Neuronal stem cell (in vitro differentiated cells): ENCODE measurements around the gene OR4D2.
A peak's percentile ranks its signal among the peaks of the same experiment; 100 is the strongest.

Source experiments
- DNase-seq: peaks from one replicate; pipeline ENCODE4 v3.0.0-alpha.2; 2013; ENCODE audit warnings: low spot score
- H2AFZ ChIP-seq: one replicate; pipeline ENCODE4 v1.6.1; 2013; ENCODE audit warnings: mild to moderate bottlenecking, low read length, inconsistent platforms
- H2AK5ac ChIP-seq: 2 replicates; pipeline ENCODE4 v1.6.1; 2013; ENCODE audit warnings: low read depth, mild to moderate bottlenecking, inconsistent platforms, low read length, moderate library complexity, mixed read lengths
- H2BK120ac ChIP-seq: 2 replicates; pipeline ENCODE4 v1.6.1; 2013; ENCODE audit warnings: low read depth, mild to moderate bottlenecking, inconsistent platforms, low read length, moderate library complexity, mixed read lengths
- H2BK12ac ChIP-seq: one replicate; pipeline ENCODE4 v1.6.1; 2013; ENCODE audit warnings: low read length, inconsistent platforms
- H2BK15ac ChIP-seq: 2 replicates; pipeline ENCODE4 v1.6.1; 2013; ENCODE audit warnings: mild to moderate bottlenecking, low read length, inconsistent platforms, mixed read lengths
- H2BK5ac ChIP-seq: one replicate; pipeline ENCODE4 v1.6.1; 2013; ENCODE audit warnings: inconsistent platforms, mild to moderate bottlenecking, low read length, moderate library complexity
- H3K14ac ChIP-seq: one replicate; pipeline ENCODE4 v1.6.1; 2013; ENCODE audit warnings: low read length, inconsistent platforms
- H3K18ac ChIP-seq: 2 replicates; pipeline ENCODE4 v1.6.1; 2013; ENCODE audit warnings: low read length, inconsistent platforms
- H3K23ac ChIP-seq: 2 replicates; pipeline ENCODE4 v1.6.1; 2013; ENCODE audit warnings: low read depth, mild to moderate bottlenecking, mixed read lengths, low read length, inconsistent platforms; ENCODE audit not compliant: poor library complexity
- H3K27ac ChIP-seq: replicated peaks from 3 replicates; pipeline ENCODE4 v1.5.1; 2013; ENCODE audit warnings: low read length, inconsistent platforms
- H3K27me3 ChIP-seq, 3 experiments: 2 replicates each; pipeline ENCODE4 v1.6.1; 2013; ENCODE audit warnings: low read length in 3 of 3, mild to moderate bottlenecking in 2 of 3, inconsistent platforms in 1 of 3, low read depth in 1 of 3, mixed read lengths in 1 of 3, moderate library complexity in 1 of 3; ENCODE audit not compliant: control insufficient read depth in 3 of 3, insufficient read depth in 3 of 3
- H3K36me3 ChIP-seq, 2 donors: replicated peaks in 1 of 2; 2 replicates each; pipeline ENCODE4 v1.6.1; 2013; ENCODE audit warnings: low read length in 2 of 2; ENCODE audit not compliant: control insufficient read depth in 2 of 2, insufficient read depth in 2 of 2
- H3K4ac ChIP-seq: 2 replicates; pipeline ENCODE4 v1.6.1; 2013; ENCODE audit warnings: inconsistent platforms, mild to moderate bottlenecking, low read length, moderate library complexity
- H3K4me1 ChIP-seq, 2 donors: 1 replicate in 1 of 2; 2 replicates in 1 of 2; pipeline ENCODE4 v1.6.1; 2013; ENCODE audit warnings: low read length in 2 of 2, low read depth in 1 of 2; ENCODE audit not compliant: control insufficient read depth in 2 of 2, insufficient read depth in 1 of 2
- H3K4me2 ChIP-seq: one replicate; pipeline ENCODE4 v1.6.1; 2013; ENCODE audit warnings: mild to moderate bottlenecking, low read length, inconsistent platforms; ENCODE audit not compliant: insufficient read depth, poor library complexity, severe bottlenecking
- H3K4me3 ChIP-seq, 2 donors: 2 replicates each; pipeline ENCODE4 v1.5.1; 2013; ENCODE audit warnings: low read length in 2 of 2, mild to moderate bottlenecking in 2 of 2, inconsistent platforms in 1 of 2, moderate library complexity in 1 of 2
- H3K79me1 ChIP-seq: one replicate; pipeline ENCODE4 v1.6.1; 2013; ENCODE audit warnings: low read depth, mild to moderate bottlenecking, inconsistent platforms, low read length, moderate library complexity
- H3K9ac ChIP-seq: one replicate; pipeline ENCODE4 v1.6.1; 2013; ENCODE audit warnings: mild to moderate bottlenecking, low read depth, low read length, inconsistent platforms; ENCODE audit not compliant: poor library complexity
- H3K9me3 ChIP-seq, 2 donors: replicated peaks in 1 of 2; 2 replicates each; pipeline versions ENCODE3 to v1.6.1; 2013; ENCODE audit warnings: low read length in 2 of 2, mild to moderate bottlenecking in 2 of 2, inconsistent platforms in 1 of 2, low read depth in 1 of 2, mixed read lengths in 1 of 2, moderate library complexity in 1 of 2; ENCODE audit not compliant: control insufficient read depth in 2 of 2, insufficient read depth in 1 of 2
- H4K8ac ChIP-seq: one replicate; pipeline ENCODE4 v1.6.1; 2013; ENCODE audit warnings: low read depth, mild to moderate bottlenecking, inconsistent platforms, low read length, moderate library complexity
- H4K91ac ChIP-seq: one replicate; pipeline ENCODE4 v1.6.1; 2013; ENCODE audit warnings: low read length, low read depth, mild to moderate bottlenecking, inconsistent platforms; ENCODE audit not compliant: poor library complexity
- WGBS, 2 donors: extraction: QIAGEN DNeasy Blood & Tissue Kit; methylation state at CpG; one replicate each; pipeline ENCODE4 v1.1.7; 2013; ENCODE audit warnings: missing lambda C conversion rate in 2 of 2, mixed read lengths in 1 of 2; ENCODE audit not compliant: insufficient read length in 2 of 2, insufficient replicate concordance in 1 of 2; ENCODE audit errors: extremely low coverage in 2 of 2; 5-methylcytosine and 5-hydroxymethylcytosine counted together

Gene OR4D2

DNA sequence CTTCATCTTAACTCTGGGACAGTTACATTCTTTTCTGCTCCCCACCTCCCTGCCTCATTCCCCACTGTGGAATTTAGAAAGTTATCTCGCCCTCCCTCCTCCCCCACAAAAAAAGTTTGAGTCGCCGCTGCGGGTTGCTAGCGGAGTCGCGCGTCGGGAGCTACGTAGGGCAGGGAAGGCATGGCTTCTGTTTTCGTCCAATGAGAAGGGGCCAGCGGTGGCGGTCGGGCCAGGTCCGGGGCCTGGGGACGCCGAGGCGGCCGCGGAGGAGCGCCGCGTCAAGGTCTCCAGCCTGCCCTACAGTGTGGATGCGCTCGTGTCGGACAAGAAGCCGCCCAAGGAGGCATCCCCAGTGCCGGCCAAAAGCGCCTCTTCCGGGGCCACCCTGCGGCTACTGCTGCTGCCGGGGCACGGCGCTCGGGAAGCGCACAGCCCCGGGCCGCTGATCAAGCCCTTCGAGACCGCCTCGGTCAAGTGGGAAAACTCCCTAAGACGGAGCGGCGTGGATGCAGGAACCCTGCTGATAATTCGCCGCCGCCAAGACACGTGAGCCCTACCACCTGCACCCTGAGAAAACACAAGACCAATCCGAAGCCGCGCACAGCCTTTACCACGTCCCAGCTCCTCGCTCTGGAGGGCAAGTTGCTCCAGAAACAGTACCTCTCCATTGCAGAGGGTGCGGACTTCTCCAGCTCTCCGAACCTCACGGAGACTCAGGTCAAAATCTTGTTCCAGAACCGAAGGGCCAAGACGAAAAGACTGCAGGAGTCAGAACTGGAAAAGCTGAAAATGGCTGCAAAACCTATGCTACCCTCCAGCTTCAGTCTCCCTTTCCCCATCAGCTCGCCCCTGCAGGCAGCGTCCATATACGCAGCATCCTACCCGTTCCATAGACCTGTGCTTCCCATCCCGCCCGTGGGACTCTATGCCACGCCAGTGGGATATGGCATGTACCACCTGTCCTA, 9.7 kb upstream of the OR4D2 start:
- no peak overlapping the region for H3K27ac ChIP-seq
- H3K4ac ChIP-seq = no peak overlapping the region
- H3K27me3 ChIP-seq = peaks cover 2 to 71% (median 26%) of the 10 kb centered on the region in 3 experiments
- H3K18ac ChIP-seq = peak overlapping the region; percentile 96
- H2BK12ac ChIP-seq = peak overlapping the region; percentile 63
- peak overlapping the region; percentile 74 for H2BK15ac ChIP-seq
- peak overlapping the region; percentile 93 for H2AFZ ChIP-seq
- H3K4me2 ChIP-seq = peak overlapping the region; percentile 90
- H3K14ac ChIP-seq = peak overlapping the region; percentile 64
- H2BK120ac ChIP-seq = no peak overlapping the region
- no CpG with 5 or more reads among the region's 65 CpGs for WGBS, 2 donors
- H3K4me1 ChIP-seq = peaks cover 0 to 2% of the 10 kb centered on the region in 2 donors
- no peak overlapping the region for H3K23ac ChIP-seq
- H3K9me3 ChIP-seq = peaks cover 0 to 4% of the 10 kb centered on the region in 2 donors
- H3K9ac ChIP-seq = peak overlapping the region; percentile 83
- no peak overlapping the region for H4K91ac ChIP-seq
- peak; percentile 48 for DNase-seq
- H2BK5ac ChIP-seq = peak overlapping the region; percentile 25
- H3K79me1 ChIP-seq = no peaks in the 10 kb centered on the region
- H4K8ac ChIP-seq = no peak overlapping the region
- H2AK5ac ChIP-seq = no peak overlapping the region
- H3K4me3 ChIP-seq = peak overlapping the region; percentile 52 to 84
- H3K36me3 ChIP-seq = no peaks in the 10 kb centered on the region

GRCh38 chr17:58158181-58158580, 8.6 kb upstream of the OR4D2 start:
- Histone ChIP-seq H4K8ac (no peak overlapping the region), H4K91ac (no peak overlapping the region), H3K27me3 (peaks cover 2 to 69% (median 24%) of the 10 kb centered on the region in 3 experiments), H3K4me1 (peaks cover 0 to 2% of the 10 kb centered on the region in 2 donors), H3K14ac (no peak overlapping the region), H3K4me3 (no peak overlapping the region), H3K4me2 (no peak overlapping the region), H2BK120ac (no peak overlapping the region), H3K36me3 (no peaks in the 10 kb centered on the region), H2BK15ac (no peak overlapping the region), H2AK5ac (no peak overlapping the region), H2BK12ac (no peak overlapping the region), H3K9me3 (peaks cover 0 to 4% of the 10 kb centered on the region in 2 donors), H2BK5ac (no peak overlapping the region), H2AFZ (no peak overlapping the region), H3K18ac (no peak overlapping the region), H3K9ac (no peak overlapping the region), H3K79me1 (no peaks in the 10 kb centered on the region), H3K23ac (no peak overlapping the region), H3K4ac (no peak overlapping the region), H3K27ac (no peak overlapping the region)
- no peak for DNase-seq
- WGBS, 2 donors = no CpG with 5 or more reads among the region's 2 CpGs

DNA sequence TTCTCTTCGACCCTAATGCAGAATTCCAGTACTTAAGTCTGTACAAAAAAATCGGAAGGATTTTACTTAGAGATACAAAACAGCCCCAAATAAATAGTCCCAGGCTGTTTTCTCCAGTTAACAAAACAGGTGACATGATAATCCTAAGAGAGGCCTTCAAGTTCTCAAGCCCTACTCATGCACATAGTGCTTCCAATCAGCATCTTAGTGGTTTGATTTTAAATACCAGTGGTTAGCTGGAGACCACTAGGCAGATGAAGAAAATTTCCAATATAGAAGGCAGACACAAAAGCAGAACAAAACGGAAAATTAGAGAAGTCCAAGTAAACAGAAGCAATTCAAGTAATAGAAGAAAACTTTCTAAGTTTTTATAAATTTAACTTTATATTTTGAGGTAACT, 5.2 kb upstream of the OR4D2 start:
- H4K8ac ChIP-seq = no peak overlapping the region
- no CpG with 5 or more reads among the region's 3 CpGs for WGBS, 2 donors
- DNase-seq = no peak

GRCh38 chr17:58165981-58166380, 801 bp upstream of the OR4D2 start:
- DNase-seq = no peak
- Histone ChIP-seq H3K36me3 (no peaks in the 10 kb centered on the region), H2AFZ (no peak overlapping the region), H3K9ac (no peak overlapping the region), H3K79me1 (no peaks in the 10 kb centered on the region), H3K23ac (no peak overlapping the region), H3K14ac (no peak overlapping the region), H2BK12ac (no peak overlapping the region), H3K4me1 (no peaks in the 10 kb centered on the region), H3K27ac (no peak overlapping the region), H3K27me3 (peaks cover 0 to 48% (median 5%) of the 10 kb centered on the region in 3 experiments), H2BK120ac (no peak overlapping the region), H4K91ac (no peak overlapping the region), H2BK5ac (no peak overlapping the region), H3K4me3 (no peak overlapping the region), H3K4ac (no peak overlapping the region), H3K18ac (no peak overlapping the region), H2AK5ac (no peak overlapping the region), H2BK15ac (no peak overlapping the region), H3K9me3 (no peaks in the 10 kb centered on the region), H4K8ac (no peak overlapping the region), H3K4me2 (no peak overlapping the region)
- no CpG with 5 or more reads among the region's 2 CpGs for WGBS, 2 donors

More for the DNA sequence above, 5.2 kb upstream of the OR4D2 start:
- Histone ChIP-seq H3K79me1 (no peaks in the 10 kb centered on the region), H3K9ac (no peak overlapping the region), H2BK15ac (no peak overlapping the region), H3K9me3 (no peaks in the 10 kb centered on the region), H3K4ac (no peak overlapping the region), H3K23ac (no peak overlapping the region), H3K14ac (no peak overlapping the region), H3K4me2 (no peak overlapping the region), H2BK5ac (no peak overlapping the region), H3K4me3 (no peak overlapping the region), H2AFZ (no peak overlapping the region), H4K91ac (no peak overlapping the region), H3K27me3 (peaks cover 2 to 53% (median 11%) of the 10 kb centered on the region in 3 experiments), H2AK5ac (no peak overlapping the region), H3K27ac (no peak overlapping the region), H2BK120ac (no peak overlapping the region), H3K4me1 (peaks cover 0 to 2% of the 10 kb centered on the region in 2 donors), H3K36me3 (no peaks in the 10 kb centered on the region), H3K18ac (no peak overlapping the region), H2BK12ac (no peak overlapping the region)
